ENCODE measurements around the gene DICER1.

The DICER1 gene

GRCh38 chr14:95054346-95055280 is 102.7 kb downstream of the DICER1 start:
- no peak for DNase-seq

- no peak for DNase-seq
These were observed 105.2 kb downstream of the DICER1 start for GRCh38 chr14:95052016-95052585.

GRCh38 chr14:95049952-95050351 is 107.4 kb downstream of the DICER1 start:
- DNase-seq = no peak

- DNase-seq = no peak
These were observed 108.5 kb downstream of the DICER1 start for GRCh38 chr14:95048771-95049312.

GRCh38 chr14:95047754-95048153 is 109.6 kb downstream of the DICER1 start:
- no peak for DNase-seq

GRCh38 chr14:95046711-95047681 is 110.3 kb downstream of the DICER1 start:
- no peak for DNase-seq

GRCh38 chr14:95045836-95046430 is 111.4 kb downstream of the DICER1 start:
- DNase-seq = no peak

GRCh38 chr14:95045106-95045701 is 112.1 kb downstream of the DICER1 start:
- no peak for DNase-seq

GRCh38 chr14:95044463-95045105 is 112.7 kb downstream of the DICER1 start:
- no peak for DNase-seq

GRCh38 chr14:95043732-95044462 is 113.4 kb downstream of the DICER1 start:
- no peak for DNase-seq

GRCh38 chr14:95043314-95043713 is 114.0 kb downstream of the DICER1 start:
- DNase-seq = no peak

GRCh38 chr14:95041477-95042020 is 115.8 kb downstream of the DICER1 start:
- no peak for DNase-seq

- DNase-seq = no peak
These were observed 116.4 kb downstream of the DICER1 start for GRCh38 chr14:95040708-95041476.

- DNase-seq = no peak
These were observed 117.4 kb downstream of the DICER1 start for GRCh38 chr14:95039993-95040348.

- no peak for DNase-seq
These were observed 117.9 kb downstream of the DICER1 start for GRCh38 chr14:95039259-95039992.

GRCh38 chr14:95038521-95039250 is 118.6 kb downstream of the DICER1 start:
- DNase-seq = no peak

GRCh38 chr14:95037273-95037672 is 120.1 kb downstream of the DICER1 start:
- no peak for DNase-seq

Measured in CD4-positive, alpha-beta T cell treated with Interleukin-15 for 1 hour (primary cell).